ENCODE data around the gene OR1J2. TPM values are rescaled to one million over a fixed set of nuclear protein-coding genes. Genes with fewer than 3 reads are reported as not detected.
A peak's percentile ranks its signal among the peaks of the same experiment; 100 is the strongest.
"Not testable (repeated sequence)": the region's sequence is repeated elsewhere in the genome, so short reads cannot be mapped to it uniquely, and the experiment has no call there.

Gene OR1J2
- not detected in 2 replicates for total RNA-seq

GRCh38 chr9:122510502-122510901 is at the start of gene OR1J2:
TSS of gene OR1J2 (plus strand) at chr9:122510802. CDS start at chr9:122510802, 0 bp downstream.
- no peak for DNase-seq (ENCODE audit: low read depth)

- no peak for DNase-seq (ENCODE audit: low read depth)
Observed at GRCh38 chr9:122463828-122464632, 46.6 kb upstream of the OR1J2 start.

- peak; percentile 89 for DNase-seq (ENCODE audit: low read depth)
Observed at GRCh38 chr9:122464633-122465567, 45.7 kb upstream of the OR1J2 start.

- DNase-seq (ENCODE audit: low read depth): no peak
Observed at GRCh38 chr9:122466456-122466855, 44.1 kb upstream of the OR1J2 start.

GRCh38 chr9:122468735-122469134 is 41.9 kb upstream of the OR1J2 start:
- peak; percentile 76 for DNase-seq (ENCODE audit: low read depth)

GRCh38 chr9:122474561-122474960 is 36.0 kb upstream of the OR1J2 start:
- no peak for DNase-seq (ENCODE audit: low read depth)

- DNase-seq (ENCODE audit: low read depth): peak; percentile 9
Observed at GRCh38 chr9:122475717-122476116, 34.9 kb upstream of the OR1J2 start.

- DNase-seq (ENCODE audit: low read depth): no peak
Observed at GRCh38 chr9:122477346-122477745, 33.3 kb upstream of the OR1J2 start.

GRCh38 chr9:122477826-122478225 is 32.8 kb upstream of the OR1J2 start, which contains the start of gene OR1J1:
TSS of gene OR1J1 (minus strand) at chr9:122477926. CDS start at chr9:122477926, 0 bp downstream.
- no peak for DNase-seq (ENCODE audit: low read depth)

GRCh38 chr9:122479062-122479461 is 31.5 kb upstream of the OR1J2 start:
- no peak for DNase-seq (ENCODE audit: low read depth)

- peak; percentile 62 for DNase-seq (ENCODE audit: low read depth)
Observed at GRCh38 chr9:122498883-122499288, 11.7 kb upstream of the OR1J2 start.

GRCh38 chr9:122506964-122507363 is 3.6 kb upstream of the OR1J2 start:
- DNase-seq (ENCODE audit: low read depth): no peak

- no peak for DNase-seq (ENCODE audit: low read depth)
Observed at GRCh38 chr9:122518226-122518625, 7.6 kb downstream of the OR1J2 start.

- DNase-seq (ENCODE audit: low read depth): no peak
Observed at GRCh38 chr9:122518841-122519240, 8.2 kb downstream of the OR1J2 start, which contains the start of gene OR1J4. TSS of gene OR1J4 (plus strand) at chr9:122519141. CDS start at chr9:122519141, 0 bp downstream.

GRCh38 chr9:122519376-122519775 is 8.8 kb downstream of the OR1J2 start:
- DNase-seq (ENCODE audit: low read depth): no peak

GRCh38 chr9:122526602-122527001 is 16.0 kb downstream of the OR1J2 start:
- DNase-seq (ENCODE audit: low read depth): no peak

GRCh38 chr9:122527193-122527592 is 16.6 kb downstream of the OR1J2 start, which contains the start of gene OR1N1:
TSS of gene OR1N1 (minus strand) at chr9:122527293. CDS start at chr9:122527293, 0 bp downstream.
- DNase-seq (ENCODE audit: low read depth): no peak

GRCh38 chr9:122531157-122531556 is 20.6 kb downstream of the OR1J2 start:
- DNase-seq (ENCODE audit: low read depth): not testable (repeated sequence)

GRCh38 chr9:122536134-122536533 is 25.5 kb downstream of the OR1J2 start:
- peak; percentile 93 for DNase-seq (ENCODE audit: low read depth)

GRCh38 chr9:122537066-122537465 is 26.5 kb downstream of the OR1J2 start:
- peak; percentile 93 for DNase-seq (ENCODE audit: low read depth)

- no peak for DNase-seq (ENCODE audit: low read depth)
Observed at GRCh38 chr9:122538757-122539156, 28.2 kb downstream of the OR1J2 start.

- peak; percentile 30 for DNase-seq (ENCODE audit: low read depth)
Observed at GRCh38 chr9:122546196-122546595, 35.6 kb downstream of the OR1J2 start.

Measured in renal cortical epithelial cell (primary cell).